Kidney glomerular epithelial cell (primary cell): Measurements from ENCODE around the gene ZNF574.

Experiments used
- DNase-seq: peaks from one replicate; lab custom pipeline; 2025; lab: John Stamatoyannopoulos, UW

Gene ZNF574

GRCh38 chr19:42054205-42054604, 21.8 kb upstream of the ZNF574 start:
- DNase-seq: no peak

GRCh38 chr19:42057846-42058245, 18.1 kb upstream of the ZNF574 start:
- DNase-seq: no peak

GRCh38 chr19:42059196-42059595, 16.8 kb upstream of the ZNF574 start:
- no peak for DNase-seq

- DNase-seq: no peak
These were observed 15.8 kb upstream of the ZNF574 start for GRCh38 chr19:42060117-42060516.

- DNase-seq: no peak
These were observed 13.6 kb upstream of the ZNF574 start for GRCh38 chr19:42062381-42062780.

GRCh38 chr19:42064432-42064831, 11.5 kb upstream of the ZNF574 start:
- DNase-seq: no peak

GRCh38 chr19:42065051-42065450, 10.9 kb upstream of the ZNF574 start:
- no peak for DNase-seq

- DNase-seq: no peak
These were observed 10.5 kb upstream of the ZNF574 start for GRCh38 chr19:42065511-42065910.

GRCh38 chr19:42066075-42066754, 9.8 kb upstream of the ZNF574 start:
- no peak for DNase-seq

GRCh38 chr19:42067315-42067888, 8.6 kb upstream of the ZNF574 start:
- DNase-seq: no peak

GRCh38 chr19:42068361-42068755, 7.6 kb upstream of the ZNF574 start:
- DNase-seq: no peak

- DNase-seq: no peak
These were observed 7.0 kb upstream of the ZNF574 start for GRCh38 chr19:42068756-42069571.

GRCh38 chr19:42069619-42070351, 6.2 kb upstream of the ZNF574 start, which contains the start of gene GRIK5:
GRIK5 (minus strand) TSS chr19:42070206; CDS start chr19:42065770, 4,436 bp downstream.
- DNase-seq: no peak

- DNase-seq: no peak
These were observed 4.7 kb upstream of the ZNF574 start for GRCh38 chr19:42071247-42071646.

- peak; percentile 53 for DNase-seq
These were observed 1.2 kb upstream of the ZNF574 start for GRCh38 chr19:42074513-42075363.

GRCh38 chr19:42075364-42075615, 676 bp upstream of the ZNF574 start:
- peak; percentile 53 for DNase-seq

GRCh38 chr19:42076380-42076944, 496 bp downstream of the ZNF574 start:
- no peak for DNase-seq

GRCh38 chr19:42078058-42078457, 2.1 kb downstream of the ZNF574 start:
- DNase-seq: no peak

GRCh38 chr19:42078538-42079275, 2.7 kb downstream of the ZNF574 start:
- no peak for DNase-seq

GRCh38 chr19:42079276-42079669, 3.3 kb downstream of the ZNF574 start:
- no peak for DNase-seq
